Astrocyte (in vitro differentiated cells and primary cell): Measurements from ENCODE around the gene SEMA7A. TPM values are rescaled to one million over a fixed set of nuclear protein-coding genes. Genes with fewer than 3 reads are reported as not detected.

ENCODE experiments used
- DNase-seq: peaks from one replicate; pipeline ENCODE4 v3.0.0-alpha.2; 2010; ENCODE audit warnings: low read depth
- FAIRE-seq: peaks from 2 replicates; lab custom pipeline; 2011; peaks lifted over from hg19 to GRCh38; lab: Jason Lieb, UNC
- H2AFZ ChIP-seq: 2 replicates; pipeline ENCODE4 v1.6.0; 2012; ENCODE audit warnings: low read depth, low read length, inconsistent platforms
- H3K27ac ChIP-seq: 2 replicates; pipeline ENCODE4 v1.5.1; 2011; ENCODE audit warnings: low read depth, low read length, inconsistent platforms
- H3K27me3 ChIP-seq: 2 replicates; pipeline ENCODE4 v1.6.0; 2011; ENCODE audit warnings: low read length, inconsistent platforms; ENCODE audit not compliant: insufficient read depth
- H3K36me3 ChIP-seq: 2 replicates; pipeline ENCODE4 v1.5.1; 2011; ENCODE audit warnings: low read length, inconsistent platforms; ENCODE audit not compliant: insufficient read depth
- H3K4me1 ChIP-seq: 2 replicates; pipeline ENCODE4 v1.5.1; 2011; ENCODE audit warnings: low read length, inconsistent platforms; ENCODE audit not compliant: insufficient read depth
- H3K4me2 ChIP-seq: 2 replicates; pipeline ENCODE4 v1.6.0; 2012; ENCODE audit warnings: low read length, inconsistent platforms
- H3K4me3 ChIP-seq: 2 replicates; pipeline ENCODE4 v1.5.1; 2011; ENCODE audit warnings: low read depth, mild to moderate bottlenecking, low read length, inconsistent platforms; ENCODE audit not compliant: insufficient read depth
- H3K79me2 ChIP-seq: 2 replicates; pipeline ENCODE4 v1.6.0; 2012; ENCODE audit warnings: mild to moderate bottlenecking, low read length, inconsistent platforms; ENCODE audit not compliant: insufficient read depth
- H3K9ac ChIP-seq: 2 replicates; pipeline ENCODE4 v1.6.0; 2012; ENCODE audit warnings: mild to moderate bottlenecking, low read length, inconsistent platforms
- H3K9me3 ChIP-seq: 2 replicates; pipeline ENCODE4 v1.5.1; 2012; ENCODE audit warnings: low read depth, mild to moderate bottlenecking, low read length, inconsistent platforms; ENCODE audit not compliant: insufficient read depth
- H4K20me1 ChIP-seq: 2 replicates; pipeline ENCODE4 v1.6.0; 2012; ENCODE audit warnings: low read length, inconsistent platforms; ENCODE audit not compliant: insufficient read depth
- H3K27ac Mint-ChIP-seq: one replicate; pipeline ENCODE4 v1.8.0; 2021; ENCODE audit warnings: mild to moderate bottlenecking, mixed read lengths; ENCODE audit not compliant: unreplicated experiment
- H3K27me3 Mint-ChIP-seq: one replicate; pipeline ENCODE4 v1.8.0; 2021; ENCODE audit warnings: low read depth, mixed read lengths; ENCODE audit not compliant: unreplicated experiment
- H3K36me3 Mint-ChIP-seq: one replicate; pipeline ENCODE4 v1.8.0; 2021; ENCODE audit warnings: low read depth, mixed read lengths; ENCODE audit not compliant: unreplicated experiment
- H3K4me1 Mint-ChIP-seq: one replicate; pipeline ENCODE4 v1.8.0; 2021; ENCODE audit warnings: low read depth, mixed read lengths; ENCODE audit not compliant: unreplicated experiment
- H3K4me3 Mint-ChIP-seq: one replicate; pipeline ENCODE4 v1.8.0; 2021; ENCODE audit warnings: mild to moderate bottlenecking, moderate library complexity, mixed read lengths; ENCODE audit not compliant: unreplicated experiment
- H3K9me3 Mint-ChIP-seq: one replicate; pipeline ENCODE4 v1.8.0; 2021; ENCODE audit warnings: mild to moderate bottlenecking, mixed read lengths; ENCODE audit not compliant: unreplicated experiment
- EZH2 ChIP-seq: IDR thresholded peaks from 2 replicates; pipeline ENCODE4 v1.6.1; 2012; ENCODE audit warnings: mild to moderate bottlenecking, low read length, inconsistent platforms; ENCODE audit not compliant: insufficient read depth
- total RNA-seq: library from RNA; stranded (reverse); gene quantifications from 2 replicates; pipeline ENCODE4 v1.2.1, GENCODE V29; 2021
- TF ChIP-seq, protein P1 (sequence below): IDR thresholded peaks from 2 replicates; pipeline ENCODE4 v1.5.1; 2011; ENCODE audit warnings: low read depth, mild to moderate bottlenecking, inconsistent platforms, low read length, moderate library complexity; ENCODE audit not compliant: insufficient read depth

Gene SEMA7A
- total RNA-seq, 1 donor from 2014 or later: 26.7 TPM

DNA sequence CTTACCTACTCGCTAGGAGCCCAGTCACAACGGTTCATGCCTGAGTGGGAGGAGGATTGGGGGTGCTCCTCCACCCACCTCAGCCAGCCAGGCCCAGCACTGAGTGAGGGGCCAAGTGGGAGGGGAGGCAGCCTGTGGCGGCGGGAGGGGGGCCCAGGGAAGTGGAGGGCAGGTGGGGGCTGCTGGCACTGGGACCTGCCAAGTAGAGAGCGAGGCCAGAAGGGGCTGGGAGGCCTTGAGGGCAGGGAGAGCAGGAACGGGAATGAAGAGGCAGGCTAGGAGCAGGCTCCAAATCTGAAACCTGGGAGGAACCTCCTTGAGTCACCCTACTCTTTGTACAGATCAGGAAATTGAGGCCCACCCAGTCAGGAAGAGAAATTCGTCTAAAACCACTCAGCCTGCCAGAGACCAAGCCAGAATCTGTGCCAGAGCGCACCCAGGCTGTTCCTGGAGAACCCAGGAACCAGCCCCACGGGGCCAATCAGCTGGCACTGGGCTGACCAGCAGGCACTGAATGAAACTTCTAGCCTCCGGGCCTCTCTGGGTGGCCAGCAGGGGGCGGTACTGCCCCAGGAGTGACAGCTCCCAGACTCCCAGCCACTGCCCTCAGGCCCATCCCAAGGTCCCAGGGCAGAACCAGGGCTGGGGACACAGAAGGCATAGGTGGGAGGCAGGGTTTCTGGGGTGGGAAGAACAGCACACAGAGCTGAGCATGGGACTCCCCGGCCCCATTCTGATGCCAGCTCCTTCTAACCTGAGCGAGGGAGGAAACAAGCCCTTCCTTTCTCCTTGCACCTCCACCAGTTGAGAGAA is 51.5 kb downstream of the SEMA7A start:
- FAIRE-seq (no peak), DNase-seq (no peak)
- Histone ChIP-seq H3K79me2 (no peaks in the 10 kb centered on the region), H2AFZ (peak overlapping the region; percentile 3), H3K4me2 (no peak overlapping the region), H3K9me3 (no peaks in the 10 kb centered on the region), H3K27me3 (no peaks in the 10 kb centered on the region), H3K4me1 (peaks cover 46% of the 10 kb centered on the region), H3K27ac (peak overlapping the region; percentile 50), H3K36me3 (no peaks in the 10 kb centered on the region), H3K4me3 (no peak overlapping the region), H4K20me1 (no peaks in the 10 kb centered on the region), H3K9ac (peak overlapping the region; percentile 17)
- Mint-ChIP-seq H3K27ac (peak overlapping the region; percentile 6), H3K36me3 (no peaks in the 10 kb centered on the region), H3K4me1 (peaks cover 22% of the 10 kb centered on the region), H3K27me3 (peaks cover 2% of the 10 kb centered on the region), H3K4me3 (no peak overlapping the region), H3K9me3 (no peaks in the 10 kb centered on the region)
- TF ChIP-seq EZH2: no peak
- TF ChIP-seq, protein P1, sequence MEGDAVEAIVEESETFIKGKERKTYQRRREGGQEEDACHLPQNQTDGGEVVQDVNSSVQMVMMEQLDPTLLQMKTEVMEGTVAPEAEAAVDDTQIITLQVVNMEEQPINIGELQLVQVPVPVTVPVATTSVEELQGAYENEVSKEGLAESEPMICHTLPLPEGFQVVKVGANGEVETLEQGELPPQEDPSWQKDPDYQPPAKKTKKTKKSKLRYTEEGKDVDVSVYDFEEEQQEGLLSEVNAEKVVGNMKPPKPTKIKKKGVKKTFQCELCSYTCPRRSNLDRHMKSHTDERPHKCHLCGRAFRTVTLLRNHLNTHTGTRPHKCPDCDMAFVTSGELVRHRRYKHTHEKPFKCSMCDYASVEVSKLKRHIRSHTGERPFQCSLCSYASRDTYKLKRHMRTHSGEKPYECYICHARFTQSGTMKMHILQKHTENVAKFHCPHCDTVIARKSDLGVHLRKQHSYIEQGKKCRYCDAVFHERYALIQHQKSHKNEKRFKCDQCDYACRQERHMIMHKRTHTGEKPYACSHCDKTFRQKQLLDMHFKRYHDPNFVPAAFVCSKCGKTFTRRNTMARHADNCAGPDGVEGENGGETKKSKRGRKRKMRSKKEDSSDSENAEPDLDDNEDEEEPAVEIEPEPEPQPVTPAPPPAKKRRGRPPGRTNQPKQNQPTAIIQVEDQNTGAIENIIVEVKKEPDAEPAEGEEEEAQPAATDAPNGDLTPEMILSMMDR: peak; percentile 81

DNA sequence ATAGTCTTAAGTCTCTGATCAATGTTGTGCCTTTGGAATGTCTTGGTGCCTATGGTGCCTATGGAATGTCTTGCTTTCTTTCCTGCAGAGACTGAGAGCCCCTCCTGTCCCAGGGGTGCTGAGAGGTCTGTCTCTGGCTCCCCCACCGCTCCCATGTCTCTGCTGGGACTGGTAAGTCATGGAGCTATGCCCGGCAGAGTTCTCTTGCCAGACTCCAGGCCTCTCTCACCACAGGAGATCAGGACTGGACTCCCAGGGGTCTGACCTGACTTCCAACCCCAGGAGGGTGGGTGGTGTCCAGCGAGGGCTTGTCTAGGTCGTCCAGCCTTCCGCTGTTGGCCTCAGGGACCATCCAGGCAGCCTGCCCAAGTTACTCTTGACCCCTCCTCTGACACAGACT is 52.3 kb downstream of the SEMA7A start:
- Mint-ChIP-seq H3K9me3 (no peaks in the 10 kb centered on the region), H3K4me1 (peaks cover 22% of the 10 kb centered on the region), H3K36me3 (no peaks in the 10 kb centered on the region), H3K27ac (peak overlapping the region; percentile 6), H3K27me3 (peaks cover 9% of the 10 kb centered on the region), H3K4me3 (no peak overlapping the region)
- Histone ChIP-seq H3K27ac (peak overlapping the region; percentile 50), H3K4me3 (no peak overlapping the region), H3K9me3 (no peaks in the 10 kb centered on the region), H3K4me2 (peak overlapping the region; percentile 7), H2AFZ (no peak overlapping the region), H3K36me3 (no peaks in the 10 kb centered on the region), H3K4me1 (peaks cover 46% of the 10 kb centered on the region), H4K20me1 (no peaks in the 10 kb centered on the region), H3K9ac (peak overlapping the region; percentile 17), H3K27me3 (no peaks in the 10 kb centered on the region), H3K79me2 (no peaks in the 10 kb centered on the region)
- TF ChIP-seq EZH2: no peak
- TF ChIP-seq, protein P1: no peak
- FAIRE-seq (no peak), DNase-seq (no peak)

DNA sequence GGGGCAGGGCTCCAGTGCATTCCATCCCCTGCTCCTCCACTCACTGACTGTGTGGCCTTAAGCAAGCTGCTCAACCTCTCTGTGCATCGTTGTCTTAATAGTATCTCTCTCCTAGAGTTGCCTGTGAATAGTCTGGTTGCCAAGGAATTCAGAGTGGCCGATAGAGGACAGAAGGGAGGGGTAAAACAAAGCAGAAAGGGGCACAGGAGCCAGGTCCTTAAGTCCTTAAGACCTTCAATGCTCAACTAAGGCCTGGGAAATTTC is 52.6 kb downstream of the SEMA7A start:
- no peaks in the 10 kb centered on the region for H3K36me3 Mint-ChIP-seq
- peaks cover 44% of the 10 kb centered on the region for H3K4me1 ChIP-seq
- no peaks in the 10 kb centered on the region for H3K36me3 ChIP-seq
- peak overlapping the region; percentile 7 for H3K4me2 ChIP-seq
- FAIRE-seq (no peak), DNase-seq (no peak)
- H3K9me3 ChIP-seq: no peaks in the 10 kb centered on the region
- no peaks in the 10 kb centered on the region for H3K79me2 ChIP-seq
- no peak overlapping the region for H3K27ac Mint-ChIP-seq
- peaks cover 19% of the 10 kb centered on the region for H3K4me1 Mint-ChIP-seq
- H4K20me1 ChIP-seq: no peaks in the 10 kb centered on the region
- H3K4me3 Mint-ChIP-seq: no peak overlapping the region
- TF ChIP-seq, protein P1: no peak
- no peak for TF ChIP-seq EZH2
- H3K9me3 Mint-ChIP-seq: no peaks in the 10 kb centered on the region
- no peaks in the 10 kb centered on the region for H3K27me3 ChIP-seq
- peak overlapping the region; percentile 50 for H3K27ac ChIP-seq
- H2AFZ ChIP-seq: no peak overlapping the region
- peaks cover 10% of the 10 kb centered on the region for H3K27me3 Mint-ChIP-seq
- H3K9ac ChIP-seq: peak overlapping the region; percentile 12
- H3K4me3 ChIP-seq: no peak overlapping the region
